GM23338 (cell line): ENCODE measurements around the gene CACNA1C.

ENCODE experiments used
- CTCF ChIP-seq, 2 experiments: fragments of 200-600 bp in 1 of 2; sonication (generic) in 1 of 2; conservative IDR thresholded peaks; 2 replicates each; pipeline versions ENCODE4 v1.5.1 to v1.6.1; 2016 to 2017; ENCODE audit warnings: antibody characterized with exemption in 2 of 2, low read depth in 2 of 2, mild to moderate bottlenecking in 2 of 2, moderate library complexity in 1 of 2
- JUNB ChIP-seq: IDR thresholded peaks from one replicate; pipeline ENCODE4 v1.6.1; 2016; ENCODE audit warnings: antibody characterized with exemption; ENCODE audit not compliant: unreplicated experiment
- POLR2AphosphoS5 ChIP-seq: IDR thresholded peaks from 2 replicates; pipeline ENCODE4 v1.6.1; 2016; ENCODE audit warnings: antibody characterized with exemption, low read depth
- TF ChIP-seq, protein P1 (sequence below): IDR thresholded peaks from one replicate; pipeline ENCODE4 v1.6.1; 2018; ENCODE audit warnings: antibody characterized with exemption; ENCODE audit not compliant: unreplicated experiment
- TF ChIP-seq, protein P2 (sequence below): fragments of 250-450 bp; sonication (Bioruptor Pico); IDR thresholded peaks from 2 replicates; pipeline ENCODE4 v1.5.0; 2020; ENCODE audit warnings: mild to moderate bottlenecking, moderate library complexity

DNA sequence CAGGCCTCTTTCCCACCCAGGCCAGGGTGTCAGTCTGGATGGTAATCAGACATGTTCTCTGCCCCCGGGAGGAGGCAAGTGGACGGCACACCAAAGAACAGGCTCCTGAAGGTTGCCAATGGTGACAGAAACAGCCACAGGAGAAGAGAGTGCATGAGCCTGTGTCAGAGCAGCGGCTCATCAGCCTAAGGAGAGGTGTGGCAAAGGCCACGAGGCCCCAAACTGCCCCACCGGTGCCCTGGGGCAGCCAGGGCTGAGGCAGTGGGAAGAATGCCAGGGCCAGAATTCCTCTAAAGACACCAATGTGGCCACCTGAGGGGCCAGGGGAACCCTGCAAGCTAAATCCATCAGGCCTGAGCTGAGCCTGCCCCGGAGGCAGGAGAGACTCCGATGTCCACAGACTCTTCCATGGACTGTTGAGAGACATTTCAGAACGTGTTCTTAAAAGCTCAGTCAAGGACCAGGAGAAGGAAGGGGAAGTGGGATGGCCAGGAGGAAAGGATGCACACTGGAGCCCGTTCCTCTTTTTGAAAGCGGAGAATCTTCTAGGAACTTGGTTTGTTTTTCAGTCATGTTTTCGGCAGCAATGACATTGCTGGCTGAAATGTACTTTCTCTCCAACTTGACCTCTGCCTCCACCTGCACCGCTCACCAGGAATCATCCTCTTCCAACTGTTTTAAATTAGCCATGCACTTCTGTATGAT, 565.7 kb downstream of the CACNA1C start:
- TF ChIP-seq POLR2AphosphoS5 (no peak), CTCF (conservative IDR thresholded peaks at IDR 0.05; ENCODE audit: low read depth in 2 of 2) (no peak), JUNB (no peak)
- TF ChIP-seq, protein P1, sequence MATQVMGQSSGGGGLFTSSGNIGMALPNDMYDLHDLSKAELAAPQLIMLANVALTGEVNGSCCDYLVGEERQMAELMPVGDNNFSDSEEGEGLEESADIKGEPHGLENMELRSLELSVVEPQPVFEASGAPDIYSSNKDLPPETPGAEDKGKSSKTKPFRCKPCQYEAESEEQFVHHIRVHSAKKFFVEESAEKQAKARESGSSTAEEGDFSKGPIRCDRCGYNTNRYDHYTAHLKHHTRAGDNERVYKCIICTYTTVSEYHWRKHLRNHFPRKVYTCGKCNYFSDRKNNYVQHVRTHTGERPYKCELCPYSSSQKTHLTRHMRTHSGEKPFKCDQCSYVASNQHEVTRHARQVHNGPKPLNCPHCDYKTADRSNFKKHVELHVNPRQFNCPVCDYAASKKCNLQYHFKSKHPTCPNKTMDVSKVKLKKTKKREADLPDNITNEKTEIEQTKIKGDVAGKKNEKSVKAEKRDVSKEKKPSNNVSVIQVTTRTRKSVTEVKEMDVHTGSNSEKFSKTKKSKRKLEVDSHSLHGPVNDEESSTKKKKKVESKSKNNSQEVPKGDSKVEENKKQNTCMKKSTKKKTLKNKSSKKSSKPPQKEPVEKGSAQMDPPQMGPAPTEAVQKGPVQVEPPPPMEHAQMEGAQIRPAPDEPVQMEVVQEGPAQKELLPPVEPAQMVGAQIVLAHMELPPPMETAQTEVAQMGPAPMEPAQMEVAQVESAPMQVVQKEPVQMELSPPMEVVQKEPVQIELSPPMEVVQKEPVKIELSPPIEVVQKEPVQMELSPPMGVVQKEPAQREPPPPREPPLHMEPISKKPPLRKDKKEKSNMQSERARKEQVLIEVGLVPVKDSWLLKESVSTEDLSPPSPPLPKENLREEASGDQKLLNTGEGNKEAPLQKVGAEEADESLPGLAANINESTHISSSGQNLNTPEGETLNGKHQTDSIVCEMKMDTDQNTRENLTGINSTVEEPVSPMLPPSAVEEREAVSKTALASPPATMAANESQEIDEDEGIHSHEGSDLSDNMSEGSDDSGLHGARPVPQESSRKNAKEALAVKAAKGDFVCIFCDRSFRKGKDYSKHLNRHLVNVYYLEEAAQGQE: no peak
- TF ChIP-seq, protein P2, sequence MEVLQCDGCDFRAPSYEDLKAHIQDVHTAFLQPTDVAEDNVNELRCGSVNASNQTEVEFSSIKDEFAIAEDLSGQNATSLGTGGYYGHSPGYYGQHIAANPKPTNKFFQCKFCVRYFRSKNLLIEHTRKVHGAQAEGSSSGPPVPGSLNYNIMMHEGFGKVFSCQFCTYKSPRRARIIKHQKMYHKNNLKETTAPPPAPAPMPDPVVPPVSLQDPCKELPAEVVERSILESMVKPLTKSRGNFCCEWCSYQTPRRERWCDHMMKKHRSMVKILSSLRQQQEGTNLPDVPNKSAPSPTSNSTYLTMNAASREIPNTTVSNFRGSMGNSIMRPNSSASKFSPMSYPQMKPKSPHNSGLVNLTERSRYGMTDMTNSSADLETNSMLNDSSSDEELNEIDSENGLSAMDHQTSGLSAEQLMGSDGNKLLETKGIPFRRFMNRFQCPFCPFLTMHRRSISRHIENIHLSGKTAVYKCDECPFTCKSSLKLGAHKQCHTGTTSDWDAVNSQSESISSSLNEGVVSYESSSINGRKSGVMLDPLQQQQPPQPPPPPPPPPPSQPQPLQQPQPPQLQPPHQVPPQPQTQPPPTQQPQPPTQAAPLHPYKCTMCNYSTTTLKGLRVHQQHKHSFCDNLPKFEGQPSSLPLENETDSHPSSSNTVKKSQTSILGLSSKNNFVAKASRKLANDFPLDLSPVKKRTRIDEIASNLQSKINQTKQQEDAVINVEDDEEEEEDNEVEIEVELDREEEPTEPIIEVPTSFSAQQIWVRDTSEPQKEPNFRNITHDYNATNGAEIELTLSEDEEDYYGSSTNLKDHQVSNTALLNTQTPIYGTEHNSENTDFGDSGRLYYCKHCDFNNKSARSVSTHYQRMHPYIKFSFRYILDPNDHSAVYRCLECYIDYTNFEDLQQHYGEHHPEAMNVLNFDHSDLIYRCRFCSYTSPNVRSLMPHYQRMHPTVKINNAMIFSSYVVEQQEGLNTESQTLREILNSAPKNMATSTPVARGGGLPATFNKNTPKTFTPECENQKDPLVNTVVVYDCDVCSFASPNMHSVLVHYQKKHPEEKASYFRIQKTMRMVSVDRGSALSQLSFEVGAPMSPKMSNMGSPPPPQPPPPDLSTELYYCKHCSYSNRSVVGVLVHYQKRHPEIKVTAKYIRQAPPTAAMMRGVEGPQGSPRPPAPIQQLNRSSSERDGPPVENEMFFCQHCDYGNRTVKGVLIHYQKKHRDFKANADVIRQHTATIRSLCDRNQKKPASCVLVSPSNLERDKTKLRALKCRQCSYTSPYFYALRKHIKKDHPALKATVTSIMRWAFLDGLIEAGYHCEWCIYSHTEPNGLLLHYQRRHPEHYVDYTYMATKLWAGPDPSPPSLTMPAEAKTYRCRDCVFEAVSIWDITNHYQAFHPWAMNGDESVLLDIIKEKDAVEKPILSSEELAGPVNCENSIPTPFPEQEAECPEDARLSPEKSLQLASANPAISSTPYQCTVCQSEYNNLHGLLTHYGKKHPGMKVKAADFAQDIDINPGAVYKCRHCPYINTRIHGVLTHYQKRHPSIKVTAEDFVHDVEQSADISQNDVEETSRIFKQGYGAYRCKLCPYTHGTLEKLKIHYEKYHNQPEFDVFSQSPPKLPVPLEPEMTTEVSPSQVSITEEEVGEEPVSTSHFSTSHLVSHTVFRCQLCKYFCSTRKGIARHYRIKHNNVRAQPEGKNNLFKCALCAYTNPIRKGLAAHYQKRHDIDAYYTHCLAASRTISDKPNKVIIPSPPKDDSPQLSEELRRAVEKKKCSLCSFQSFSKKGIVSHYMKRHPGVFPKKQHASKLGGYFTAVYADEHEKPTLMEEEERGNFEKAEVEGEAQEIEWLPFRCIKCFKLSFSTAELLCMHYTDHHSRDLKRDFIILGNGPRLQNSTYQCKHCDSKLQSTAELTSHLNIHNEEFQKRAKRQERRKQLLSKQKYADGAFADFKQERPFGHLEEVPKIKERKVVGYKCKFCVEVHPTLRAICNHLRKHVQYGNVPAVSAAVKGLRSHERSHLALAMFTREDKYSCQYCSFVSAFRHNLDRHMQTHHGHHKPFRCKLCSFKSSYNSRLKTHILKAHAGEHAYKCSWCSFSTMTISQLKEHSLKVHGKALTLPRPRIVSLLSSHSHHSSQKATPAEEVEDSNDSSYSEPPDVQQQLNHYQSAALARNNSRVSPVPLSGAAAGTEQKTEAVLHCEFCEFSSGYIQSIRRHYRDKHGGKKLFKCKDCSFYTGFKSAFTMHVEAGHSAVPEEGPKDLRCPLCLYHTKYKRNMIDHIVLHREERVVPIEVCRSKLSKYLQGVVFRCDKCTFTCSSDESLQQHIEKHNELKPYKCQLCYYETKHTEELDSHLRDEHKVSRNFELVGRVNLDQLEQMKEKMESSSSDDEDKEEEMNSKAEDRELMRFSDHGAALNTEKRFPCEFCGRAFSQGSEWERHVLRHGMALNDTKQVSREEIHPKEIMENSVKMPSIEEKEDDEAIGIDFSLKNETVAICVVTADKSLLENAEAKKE (CRISPR knock-in tag): no peak
